Calu3 (cell line): Measurements from ENCODE around the gene IFT25. TPM values are rescaled to one million over a fixed set of nuclear protein-coding genes. Genes with fewer than 3 reads are reported as not detected.
"Not testable (repeated sequence)": the region's sequence is repeated elsewhere in the genome, so short reads cannot be mapped to it uniquely, and the experiment has no call there.

Experiments used
- BruUV-seq: library from RNA; stranded (reverse); fragments of 400-500 nt; replicated peaks from 2 replicates; lab custom pipeline; 2021; lab: Mats Ljungman, UMichigan
- CTCF ChIA-PET: fragments of 300-600 bp; sonication (Branson Sonifier 250); formaldehyde crosslinking; loops from one replicate; lab custom pipeline; 2022; ENCODE audit warnings: antibody characterized with exemption; lab: Charles Lee
- DNase-seq: peaks from one replicate; pipeline ENCODE4 v3.0.0; 2022
- H3K27ac Mint-ChIP-seq: one replicate; pipeline ENCODE4 v1.8.0; 2022; ENCODE audit warnings: mixed read lengths; ENCODE audit not compliant: unreplicated experiment
- H3K27me3 Mint-ChIP-seq: one replicate; pipeline ENCODE4 v1.8.0; 2022; ENCODE audit warnings: mixed read lengths; ENCODE audit not compliant: unreplicated experiment
- H3K36me3 Mint-ChIP-seq: one replicate; pipeline ENCODE4 v1.8.0; 2022; ENCODE audit warnings: mild to moderate bottlenecking, moderate library complexity, mixed read lengths; ENCODE audit not compliant: insufficient read depth, unreplicated experiment
- H3K4me1 Mint-ChIP-seq: one replicate; pipeline ENCODE4 v1.8.0; 2022; ENCODE audit warnings: mild to moderate bottlenecking, low read depth, mixed read lengths; ENCODE audit not compliant: unreplicated experiment
- H3K4me3 Mint-ChIP-seq: one replicate; pipeline ENCODE4 v1.8.0; 2022; ENCODE audit warnings: mild to moderate bottlenecking, low read depth, moderate library complexity, mixed read lengths; ENCODE audit not compliant: unreplicated experiment
- H3K9me3 Mint-ChIP-seq: one replicate; pipeline ENCODE4 v1.8.0; 2022; ENCODE audit warnings: low read depth, mixed read lengths; ENCODE audit not compliant: unreplicated experiment
- intact Hi-C: fragments of 100-400 bp; cut with micrococcal nuclease; formaldehyde crosslinking; loops from one replicate; pipeline ENCODE4 v1.10.0; 2022; ENCODE audit not compliant: unreplicated experiment
- total RNA-seq: library from RNA; stranded (reverse); gene quantifications from 2 replicates; pipeline ENCODE4 v1.2.3, GENCODE V29; 2022
- TF ChIP-seq, protein P1 (sequence below): fragments of 200-600 bp; IDR thresholded peaks from one replicate; pipeline ENCODE4 v1.8.0; 2022; ENCODE audit warnings: antibody characterized with exemption; ENCODE audit not compliant: unreplicated experiment

Gene IFT25
- total RNA-seq, 1 experiment from 2014 or later = 30.0 TPM

DNA sequence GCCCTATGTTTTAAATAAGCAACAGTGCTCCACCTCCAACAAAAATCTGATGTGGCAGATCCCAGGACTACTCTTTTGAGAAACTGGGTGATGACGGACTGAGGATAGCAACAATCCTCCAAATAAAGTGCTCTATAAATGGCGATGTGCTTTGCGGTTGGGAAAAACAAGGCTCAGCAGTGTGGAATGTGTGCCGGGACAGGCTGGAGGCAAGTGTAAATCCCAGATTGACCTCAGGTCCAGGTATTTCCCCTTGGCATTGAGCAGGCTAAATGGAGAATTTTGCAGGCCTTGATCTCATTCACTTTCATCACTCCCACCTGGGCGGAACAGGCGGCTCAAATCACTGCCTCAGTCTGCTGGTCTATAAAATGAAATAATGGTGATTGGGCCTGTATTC is 35.7 kb upstream of the IFT25 start:
- no TSS peak for BruUV-seq
- H3K4me3 Mint-ChIP-seq = no peak overlapping the region

GRCh38 chr1:53979712-53980450 is 34.4 kb upstream of the IFT25 start:
- Mint-ChIP-seq H3K4me3 (no peak overlapping the region), H3K27ac (no peak overlapping the region), H3K27me3 (no peaks in the 10 kb centered on the region), H3K36me3 (peaks cover 5% of the 10 kb centered on the region), H3K4me1 (peaks cover 12% of the 10 kb centered on the region), H3K9me3 (no peaks in the 10 kb centered on the region)
- CTCF ChIA-PET = interaction anchor here (0.6 kb wide), 1 partner anchor 11 kb away, joined by 5 read pairs; no protein-coding TSS in a partner anchor
- DNase-seq = no peak
- BruUV-seq = no TSS peak
- TF ChIP-seq, protein P1, sequence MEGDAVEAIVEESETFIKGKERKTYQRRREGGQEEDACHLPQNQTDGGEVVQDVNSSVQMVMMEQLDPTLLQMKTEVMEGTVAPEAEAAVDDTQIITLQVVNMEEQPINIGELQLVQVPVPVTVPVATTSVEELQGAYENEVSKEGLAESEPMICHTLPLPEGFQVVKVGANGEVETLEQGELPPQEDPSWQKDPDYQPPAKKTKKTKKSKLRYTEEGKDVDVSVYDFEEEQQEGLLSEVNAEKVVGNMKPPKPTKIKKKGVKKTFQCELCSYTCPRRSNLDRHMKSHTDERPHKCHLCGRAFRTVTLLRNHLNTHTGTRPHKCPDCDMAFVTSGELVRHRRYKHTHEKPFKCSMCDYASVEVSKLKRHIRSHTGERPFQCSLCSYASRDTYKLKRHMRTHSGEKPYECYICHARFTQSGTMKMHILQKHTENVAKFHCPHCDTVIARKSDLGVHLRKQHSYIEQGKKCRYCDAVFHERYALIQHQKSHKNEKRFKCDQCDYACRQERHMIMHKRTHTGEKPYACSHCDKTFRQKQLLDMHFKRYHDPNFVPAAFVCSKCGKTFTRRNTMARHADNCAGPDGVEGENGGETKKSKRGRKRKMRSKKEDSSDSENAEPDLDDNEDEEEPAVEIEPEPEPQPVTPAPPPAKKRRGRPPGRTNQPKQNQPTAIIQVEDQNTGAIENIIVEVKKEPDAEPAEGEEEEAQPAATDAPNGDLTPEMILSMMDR = no peak
- intact Hi-C loops = no loop called here

More for the DNA sequence above, 35.7 kb upstream of the IFT25 start:
- DNase-seq = no peak
- Mint-ChIP-seq H3K36me3 (peaks cover 5% of the 10 kb centered on the region), H3K27me3 (no peaks in the 10 kb centered on the region), H3K27ac (no peak overlapping the region), H3K4me1 (peaks cover 12% of the 10 kb centered on the region), H3K9me3 (no peaks in the 10 kb centered on the region)
- intact Hi-C loops = no loop called here
- TF ChIP-seq, protein P1 = no peak
- CTCF ChIA-PET = no interaction called here

GRCh38 chr1:53975861-53976260 is 30.4 kb upstream of the IFT25 start:
- CTCF ChIA-PET = interaction anchor here (0.6 to 1.5 kb wide), 2 partner anchors 77 to 218 kb away, joined by 4 read pairs; partner anchors contain the start of genes TCEANC2 and TMEM59
- H3K27ac Mint-ChIP-seq = no peak overlapping the region

DNA sequence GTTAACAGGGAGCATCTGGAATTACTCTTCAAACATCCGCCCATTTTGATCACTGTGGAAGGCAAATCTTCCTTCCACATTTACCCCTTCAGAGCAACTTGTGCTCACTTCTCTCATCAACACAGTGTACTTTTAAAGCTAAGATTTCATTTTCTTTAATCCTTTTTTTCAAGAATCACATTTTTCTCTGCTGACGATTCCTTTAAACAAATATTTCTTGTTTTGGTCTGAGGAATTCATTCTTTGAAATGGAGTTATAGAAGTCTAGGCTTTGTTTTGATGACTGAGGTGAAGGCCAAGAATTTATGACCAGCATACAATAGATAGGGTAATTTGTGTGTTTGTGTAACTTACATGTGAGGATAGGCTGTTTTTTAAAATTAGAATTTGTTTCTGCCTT is 26.2 kb upstream of the IFT25 start:
- DNase-seq = no peak
- CTCF ChIA-PET = interaction anchor here (0.5 kb wide), 1 partner anchor 79 kb away, joined by 3 read pairs; no protein-coding TSS in a partner anchor
- H3K4me3 Mint-ChIP-seq = no peak overlapping the region

More at GRCh38 chr1:53975861-53976260, 30.4 kb upstream of the IFT25 start:
- intact Hi-C loops = no loop called here
- Mint-ChIP-seq H3K4me3 (no peak overlapping the region), H3K36me3 (no peaks in the 10 kb centered on the region), H3K27me3 (no peaks in the 10 kb centered on the region), H3K9me3 (no peaks in the 10 kb centered on the region), H3K4me1 (no peaks in the 10 kb centered on the region)
- DNase-seq = no peak
- BruUV-seq = no TSS peak
- TF ChIP-seq, protein P1 = no peak

GRCh38 chr1:53969323-53969722 is 23.8 kb upstream of the IFT25 start:
- H3K9me3 Mint-ChIP-seq, H3K36me3 Mint-ChIP-seq, H3K27me3 Mint-ChIP-seq, BruUV-seq, CTCF ChIA-PET, H3K4me3 Mint-ChIP-seq, H3K4me1 Mint-ChIP-seq, H3K27ac Mint-ChIP-seq, intact Hi-C loops, DNase-seq: not testable (repeated sequence)

More for the DNA sequence above, 26.2 kb upstream of the IFT25 start:
- no peaks in the 10 kb centered on the region for H3K36me3 Mint-ChIP-seq
- TF ChIP-seq, protein P1 = no peak
- no peak overlapping the region for H3K27ac Mint-ChIP-seq
- peaks cover 9% of the 10 kb centered on the region for H3K4me1 Mint-ChIP-seq
- no peaks in the 10 kb centered on the region for H3K27me3 Mint-ChIP-seq
- intact Hi-C loops = no loop called here
- no peaks in the 10 kb centered on the region for H3K9me3 Mint-ChIP-seq
- BruUV-seq = no TSS peak
